GM19023 (cell line): Measurements from ENCODE around the gene FBXO36.
"Not testable (repeated sequence)": the region's sequence is repeated elsewhere in the genome, so short reads cannot be mapped to it uniquely, and the experiment has no call there.

Experiments
- ATAC-seq: cut with Tn5 transposase; IDR thresholded peaks from one replicate; pipeline ENCODE4 v1.9.1; 2021; ENCODE audit warnings: mild to moderate bottlenecking, moderate library complexity; ENCODE audit not compliant: unreplicated experiment

The FBXO36 gene

DNA sequence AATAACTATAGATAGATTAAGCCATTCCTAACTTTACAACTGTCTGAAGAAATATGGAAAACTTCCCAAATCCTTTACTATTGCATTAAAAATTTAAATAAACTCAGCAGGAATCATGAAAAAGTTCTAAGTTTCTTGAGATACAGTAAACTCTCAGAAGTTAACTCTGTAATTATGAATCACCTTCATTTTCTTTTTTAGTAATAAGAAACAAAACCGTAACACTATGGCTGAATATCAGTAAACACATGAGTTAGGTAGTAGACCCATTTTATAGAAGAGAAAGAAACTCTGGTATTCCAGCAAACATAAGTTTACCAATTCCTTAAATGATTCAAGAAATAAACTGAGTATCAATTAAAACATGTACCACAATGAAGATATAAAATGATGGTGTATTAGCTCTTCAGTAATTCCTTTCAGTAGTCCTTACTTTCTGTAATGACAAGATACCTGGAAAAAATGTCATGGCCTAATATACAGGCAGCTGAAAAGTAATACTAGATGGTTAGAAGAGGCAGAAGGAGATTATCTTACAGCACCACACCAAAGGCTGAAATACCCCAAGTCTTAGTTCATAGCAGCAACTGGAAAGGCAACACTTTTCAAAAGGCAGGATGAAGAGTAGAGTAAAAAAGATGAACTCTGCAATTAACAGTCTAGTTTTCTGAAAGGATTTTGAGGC, 12.0 kb upstream of the FBXO36 start:
- peak; percentile 15 for ATAC-seq

DNA sequence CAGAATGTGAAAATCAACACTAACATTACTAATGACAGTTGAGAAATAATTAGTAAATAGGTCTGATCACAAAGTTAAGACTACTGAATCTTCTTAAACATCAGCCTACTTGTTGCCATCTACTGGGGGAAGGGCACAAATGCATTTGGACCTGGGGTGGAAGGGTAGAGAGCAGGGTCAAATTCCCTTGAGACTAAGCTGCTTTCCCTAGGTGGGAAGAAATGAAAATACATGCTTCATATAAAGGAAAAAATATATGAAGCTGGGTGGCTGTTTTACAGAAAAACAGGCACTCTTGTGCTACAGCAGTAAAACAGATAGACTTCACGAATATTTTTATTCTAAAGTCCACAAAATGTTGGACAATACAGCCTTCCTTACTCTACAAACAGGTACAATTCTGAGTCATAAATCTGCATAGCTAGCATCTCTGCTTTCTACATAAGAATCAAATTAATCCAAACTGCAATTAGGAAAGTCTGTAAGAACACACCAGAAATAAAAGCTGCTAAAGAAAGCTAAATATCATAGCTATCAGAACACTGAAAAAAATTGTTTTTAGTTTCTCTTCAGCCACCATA, 11.4 kb upstream of the FBXO36 start:
- ATAC-seq, result peak; percentile 68

DNA sequence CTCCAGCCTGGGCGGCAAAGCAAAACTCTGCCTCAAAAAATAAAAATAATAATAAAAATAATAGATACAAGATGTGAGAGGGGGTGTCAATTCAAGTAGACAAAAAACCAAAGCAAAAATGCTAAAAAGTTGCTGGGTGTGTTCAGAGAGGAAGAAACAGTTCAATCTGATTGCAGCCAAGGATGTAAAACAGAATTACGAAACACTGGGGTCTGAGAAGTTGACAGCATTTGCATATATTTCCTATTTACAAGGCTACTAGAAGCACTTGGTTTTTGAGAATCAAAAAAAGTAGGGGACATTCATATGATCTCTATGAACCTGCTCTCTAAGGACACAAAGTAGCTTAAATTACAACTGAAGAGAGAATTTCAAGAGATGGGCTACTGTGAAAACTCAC, 8.1 kb upstream of the FBXO36 start:
- no peak for ATAC-seq

DNA sequence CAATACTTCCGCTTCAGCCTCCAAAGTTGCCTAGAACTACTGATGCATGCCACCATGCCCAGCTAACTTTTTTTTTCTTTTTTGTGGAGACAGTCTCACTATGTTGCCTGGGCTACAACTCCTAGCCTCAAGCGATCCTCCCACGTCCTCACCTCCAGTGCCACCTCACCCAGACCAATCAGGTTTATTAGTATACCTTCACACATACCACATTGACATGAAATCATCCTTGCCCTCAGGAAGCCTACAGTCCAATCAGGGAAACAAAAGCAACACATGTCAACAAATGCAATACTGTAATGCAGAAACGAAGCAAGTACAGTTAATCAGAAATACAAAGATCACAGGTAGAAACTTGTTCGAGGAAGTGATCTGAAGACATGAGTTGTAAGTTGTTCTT, 4.5 kb upstream of the FBXO36 start:
- ATAC-seq, result no peak

DNA sequence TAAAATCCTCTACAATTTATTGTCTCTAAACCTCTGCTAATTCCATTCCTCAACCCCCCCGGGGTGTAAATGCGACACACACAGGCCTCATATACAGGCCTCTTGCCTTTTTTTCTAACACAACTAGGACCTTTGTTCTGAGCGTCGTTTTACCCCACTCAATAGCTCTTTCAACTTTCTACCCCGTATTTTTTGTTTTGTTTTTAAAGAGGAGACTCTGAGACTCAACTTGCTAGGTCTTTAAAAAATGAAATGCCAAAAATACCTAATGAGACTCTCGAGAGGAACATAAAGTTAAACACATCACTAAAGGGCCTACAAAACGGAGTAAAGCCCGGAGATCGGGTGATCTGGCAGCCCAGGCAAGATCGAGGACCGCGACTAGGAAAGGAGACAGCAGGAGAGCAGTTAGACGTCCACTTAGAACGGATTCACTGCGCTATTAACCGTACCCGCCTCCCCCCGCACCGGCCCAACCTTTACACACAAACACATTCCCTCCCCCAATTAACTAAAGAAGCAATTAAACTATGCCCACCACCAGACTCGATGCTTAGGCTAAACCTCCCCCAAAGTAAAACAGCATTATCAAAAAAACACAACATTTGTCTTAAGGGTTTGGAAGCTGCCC, 2.2 kb upstream of the FBXO36 start:
- no peak for ATAC-seq

DNA sequence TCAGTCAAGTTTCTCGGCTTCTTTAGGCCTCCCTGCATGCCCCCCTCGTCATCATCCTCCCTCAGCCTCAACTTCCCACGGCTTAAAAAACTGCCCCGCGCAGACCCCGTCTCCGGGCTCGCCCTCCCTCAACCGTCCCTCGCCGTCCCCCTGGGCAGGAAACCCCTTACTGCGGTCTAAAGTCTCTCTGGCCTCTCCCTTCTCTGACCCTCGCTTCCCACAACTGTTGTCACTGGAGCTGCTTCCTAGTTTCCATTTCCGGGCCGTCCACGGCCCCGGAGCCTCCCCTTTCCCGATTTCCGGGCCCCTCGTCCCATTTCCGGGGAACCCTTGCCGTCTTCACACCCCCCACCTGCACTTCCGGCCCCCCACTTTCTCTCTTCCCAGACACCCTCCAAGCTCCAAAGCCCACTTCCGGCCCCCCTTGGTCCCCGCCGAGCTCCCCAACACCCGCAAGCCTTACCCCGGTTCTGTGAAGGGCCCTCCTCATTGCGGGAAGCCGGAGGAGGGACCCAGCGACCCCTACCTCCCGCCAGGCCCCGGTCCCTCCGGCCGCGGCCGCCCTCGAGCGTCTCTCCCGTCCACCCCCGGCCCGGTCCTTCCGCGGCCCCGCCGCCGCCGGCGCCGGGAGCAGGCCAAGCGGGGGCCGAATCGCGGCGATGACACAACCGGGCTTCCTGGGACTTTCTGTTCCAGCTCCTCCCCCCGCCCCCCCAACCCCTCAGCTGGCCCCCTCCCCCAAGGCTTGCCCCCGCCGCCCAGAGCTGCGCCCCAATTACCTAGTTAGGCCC, 1.0 kb upstream of the FBXO36 start:
- peak; percentile 28 for ATAC-seq

DNA sequence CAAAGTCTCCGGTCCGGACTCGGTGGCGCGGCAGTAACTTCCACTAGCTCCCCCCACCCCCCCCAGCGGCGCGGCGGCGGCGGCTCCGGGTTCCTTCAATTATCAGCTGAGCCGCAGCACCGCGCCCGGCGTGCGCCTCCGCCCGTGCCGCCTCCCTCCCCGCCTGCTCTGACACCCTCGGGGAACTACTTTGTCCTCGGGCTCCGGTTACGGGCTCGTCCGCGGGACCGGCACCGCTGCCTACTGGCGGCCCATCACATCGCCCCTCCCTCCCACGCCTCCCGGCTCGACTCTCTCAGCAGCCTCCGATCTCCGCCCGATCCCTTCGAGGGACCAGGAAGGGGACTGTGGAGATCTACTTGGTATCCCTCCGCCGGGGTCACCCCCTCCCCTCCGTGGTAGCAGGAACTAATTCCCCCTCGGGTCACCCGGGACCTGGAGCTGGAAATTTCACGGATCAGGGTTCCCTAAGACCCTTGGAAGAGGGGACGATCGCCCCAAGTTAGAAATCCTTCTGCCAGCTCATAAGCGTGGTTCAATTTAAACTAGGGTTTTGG, 333 bp upstream of the FBXO36 start, which contains the start of gene TRIP12:
TSS of gene TRIP12 (minus strand) at position 118 of the 557 bp plus-strand sequence. CDS start 41,930 bp downstream, outside the sequence.
- ATAC-seq, result peak; percentile 71

DNA sequence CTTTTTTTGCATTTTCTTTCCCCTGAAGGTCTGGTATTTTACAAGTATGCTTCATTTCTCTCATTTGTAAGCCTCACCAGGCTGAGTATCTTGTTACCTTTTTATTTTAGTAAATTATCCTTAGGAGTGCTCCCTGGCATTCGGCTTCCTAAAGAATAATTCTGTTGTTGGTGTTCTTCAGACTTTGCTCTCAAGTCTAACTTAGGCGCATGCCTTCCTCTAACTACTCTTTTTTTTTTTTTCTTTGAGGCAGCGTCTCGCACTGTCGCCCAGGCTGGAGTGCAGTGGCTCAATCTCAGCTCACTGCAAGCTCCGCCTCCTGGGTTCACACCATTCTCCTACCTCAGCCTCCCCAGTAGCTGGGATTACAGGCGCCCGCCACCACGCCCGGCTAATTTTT, 2.2 kb downstream of the FBXO36 start:
- not testable (repeated sequence) for ATAC-seq

DNA sequence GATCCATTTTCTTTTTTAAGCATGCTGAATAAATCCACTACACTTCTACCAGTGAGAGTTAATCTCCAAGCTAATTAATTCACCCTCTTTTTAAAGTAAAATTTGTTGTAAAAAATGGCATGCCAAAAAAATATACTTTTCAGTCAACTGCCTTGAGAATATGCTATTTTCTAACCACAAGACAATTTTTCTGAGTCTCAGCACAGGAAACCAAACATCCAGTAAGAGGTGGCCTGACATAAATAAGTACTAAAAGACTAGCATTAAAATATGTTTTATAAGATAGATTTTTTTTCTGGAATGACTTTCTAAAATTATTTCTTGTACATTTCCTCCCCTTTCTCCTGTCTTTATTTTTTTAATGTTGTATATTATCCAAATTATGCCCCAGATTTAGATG, 2.9 kb downstream of the FBXO36 start:
- no peak for ATAC-seq

DNA sequence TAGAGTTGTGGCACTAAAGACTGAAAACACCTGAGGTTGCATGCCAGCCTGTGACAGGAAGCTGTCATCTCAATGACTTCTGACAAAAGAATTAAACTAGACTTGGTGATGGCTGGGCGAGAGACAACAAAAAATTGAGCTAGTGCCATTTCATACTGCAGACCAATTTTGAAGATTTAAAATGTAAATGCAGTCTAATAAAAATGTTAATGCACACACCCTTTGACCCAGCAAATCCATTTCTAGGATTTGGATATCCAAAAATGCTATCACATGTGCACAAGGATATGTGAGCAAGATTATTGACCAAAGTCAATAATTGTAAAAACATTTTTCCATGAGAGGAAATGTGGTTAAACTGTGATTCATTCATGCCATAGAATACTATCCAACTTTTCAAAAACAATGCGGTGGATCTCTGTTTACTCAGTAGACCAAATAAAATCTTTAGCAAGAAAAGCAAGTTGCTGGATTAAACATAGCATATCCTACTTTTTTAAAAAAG, 5.6 kb downstream of the FBXO36 start:
- ATAC-seq, result no peak

DNA sequence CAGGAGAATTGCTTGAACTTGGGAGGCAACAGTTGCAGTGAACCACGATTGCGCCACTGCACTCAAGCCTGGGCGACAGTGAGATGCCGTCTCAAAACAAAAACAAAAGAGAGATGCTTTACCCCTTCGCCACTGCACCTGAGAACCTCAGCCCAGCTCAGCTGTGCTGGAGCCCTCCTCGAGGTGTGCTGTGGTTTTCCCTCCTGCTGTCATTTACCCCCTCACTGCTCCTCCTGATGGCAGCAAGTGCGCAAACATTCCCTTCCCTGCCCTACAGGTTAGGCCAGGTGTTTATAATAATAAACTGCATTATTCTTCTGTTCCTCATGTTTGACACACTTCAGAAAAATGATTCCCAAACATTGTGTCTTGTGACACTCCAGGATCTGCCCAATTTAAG, 8.4 kb downstream of the FBXO36 start:
- no peak for ATAC-seq

DNA sequence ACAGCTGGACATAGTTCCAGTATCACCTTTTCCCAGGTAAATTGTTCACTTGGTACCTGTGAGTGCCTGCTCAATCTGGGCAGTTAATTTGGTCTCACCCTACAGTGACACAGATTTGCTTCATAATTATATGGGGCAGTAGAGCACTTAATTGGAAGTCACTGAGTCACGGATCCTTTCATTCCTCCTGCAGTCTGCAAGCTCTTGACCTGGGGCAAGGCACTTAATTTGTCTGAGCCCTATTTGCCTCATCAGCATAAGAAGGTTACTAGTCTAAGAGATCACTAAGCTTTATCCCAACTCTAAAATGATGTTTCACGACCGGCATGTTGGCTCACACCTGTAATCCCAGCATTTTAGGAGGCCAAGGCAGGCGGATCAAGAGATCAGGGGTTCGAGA, 8.9 kb downstream of the FBXO36 start:
- no peak for ATAC-seq

DNA sequence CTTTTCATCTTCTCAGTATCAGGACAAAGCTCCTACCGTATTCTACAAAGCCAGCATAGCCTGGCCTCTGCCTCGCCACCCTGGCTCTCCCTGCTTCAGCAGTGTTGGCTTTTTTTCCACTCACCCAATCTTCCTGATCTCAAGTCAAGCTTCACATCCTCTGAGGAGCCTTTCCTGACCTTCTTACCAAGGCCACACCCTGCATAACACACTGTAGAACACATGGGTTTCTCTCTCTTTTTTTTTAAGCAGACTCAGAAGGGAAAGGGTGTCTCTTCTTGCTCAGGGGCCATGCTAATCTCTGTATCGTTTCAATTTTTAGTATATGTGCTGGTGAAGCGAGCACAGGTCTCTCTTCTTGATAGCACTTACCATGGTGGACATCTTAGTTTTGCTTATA, 15.2 kb downstream of the FBXO36 start:
- no peak for ATAC-seq

DNA sequence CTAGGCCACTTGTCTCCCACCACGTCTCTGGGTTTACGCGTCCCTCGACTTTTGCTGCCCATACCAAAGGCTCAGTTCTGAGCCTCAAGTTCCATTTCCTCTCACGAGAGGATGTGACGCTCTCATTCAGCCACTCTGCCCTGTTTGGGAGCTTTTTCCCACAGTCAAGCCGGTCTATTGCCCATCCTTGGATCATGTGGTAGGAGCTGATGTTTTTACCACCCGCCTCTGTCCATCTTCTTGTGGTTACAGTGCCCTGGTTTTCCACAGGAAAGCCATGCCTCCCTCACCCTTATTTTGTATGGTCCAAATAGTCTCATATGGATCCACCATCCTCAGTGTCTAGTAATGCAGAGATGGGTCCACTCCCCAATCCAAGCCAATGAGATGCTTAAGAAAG, 20.4 kb downstream of the FBXO36 start:
- ATAC-seq, result no peak

DNA sequence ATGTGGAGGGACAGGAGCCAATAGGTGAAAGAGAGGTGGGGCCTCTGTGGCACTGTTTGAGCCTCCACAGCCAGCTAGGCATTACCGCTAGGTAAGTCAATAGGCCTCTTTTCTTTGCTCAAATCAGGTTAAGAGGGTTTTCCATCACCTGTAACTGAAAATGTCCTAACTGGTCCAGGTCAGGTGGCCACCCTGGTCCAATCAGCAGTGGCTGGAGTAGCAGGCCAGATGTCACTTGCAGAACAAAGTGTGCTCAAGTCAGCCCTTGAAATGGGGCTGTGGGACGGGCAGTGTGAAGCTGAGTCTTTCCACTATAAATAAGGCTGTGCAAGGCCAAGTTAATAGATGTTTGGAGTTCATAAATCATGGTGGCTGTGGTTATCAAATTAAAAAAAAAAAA, 20.9 kb downstream of the FBXO36 start:
- no peak for ATAC-seq

DNA sequence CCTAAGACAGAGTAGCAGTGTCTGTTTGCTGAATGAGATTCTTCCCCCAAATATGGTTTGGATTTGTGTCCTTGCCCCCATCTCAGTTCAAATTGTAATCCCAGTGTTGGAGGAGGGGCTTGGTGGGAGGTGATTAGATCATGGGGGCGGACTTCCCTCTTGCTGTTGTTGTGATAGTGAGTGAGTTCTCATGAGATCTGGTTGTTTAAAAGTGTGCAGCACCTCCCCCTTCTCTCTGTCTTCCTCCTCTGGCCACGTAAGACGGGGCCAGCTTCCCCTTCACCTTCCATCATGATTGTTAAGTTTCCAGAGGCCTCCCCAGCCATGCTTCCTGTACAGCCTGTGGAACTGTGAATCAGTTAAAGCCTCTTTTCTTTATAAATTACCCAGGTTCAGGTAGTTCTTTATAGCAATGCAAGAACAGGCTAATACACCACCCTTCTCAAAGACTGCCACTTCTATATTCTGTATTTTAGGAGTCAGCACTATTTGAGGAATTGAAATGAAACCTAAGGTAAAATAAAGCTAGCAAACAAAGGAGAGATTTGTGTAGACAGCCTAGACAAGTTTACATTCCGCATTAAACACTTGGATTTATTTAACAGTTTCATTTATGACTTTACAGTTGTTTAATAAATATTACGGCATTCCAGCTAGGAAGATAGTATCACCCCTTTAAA, 21.6 kb downstream of the FBXO36 start:
- no peak for ATAC-seq

DNA sequence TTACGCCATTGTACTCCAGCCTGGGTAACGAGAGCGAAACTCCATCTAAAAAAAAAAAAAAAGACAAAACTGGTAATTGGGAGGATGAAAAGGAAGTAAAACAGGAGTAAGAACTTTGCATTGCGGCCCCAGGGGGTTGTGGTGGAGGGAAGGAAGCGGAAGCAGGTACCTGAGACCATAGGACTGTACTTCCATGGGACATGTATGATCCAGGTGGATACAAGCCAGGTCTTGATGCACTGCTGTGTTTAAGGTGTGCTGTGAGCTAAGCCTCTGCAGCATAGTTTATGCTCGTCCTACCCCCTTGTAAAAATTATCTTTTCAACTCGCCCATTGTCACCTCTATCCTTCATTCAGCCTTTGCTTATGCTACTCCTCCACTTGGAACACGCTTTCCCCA, 23.7 kb downstream of the FBXO36 start:
- ATAC-seq, result no peak

DNA sequence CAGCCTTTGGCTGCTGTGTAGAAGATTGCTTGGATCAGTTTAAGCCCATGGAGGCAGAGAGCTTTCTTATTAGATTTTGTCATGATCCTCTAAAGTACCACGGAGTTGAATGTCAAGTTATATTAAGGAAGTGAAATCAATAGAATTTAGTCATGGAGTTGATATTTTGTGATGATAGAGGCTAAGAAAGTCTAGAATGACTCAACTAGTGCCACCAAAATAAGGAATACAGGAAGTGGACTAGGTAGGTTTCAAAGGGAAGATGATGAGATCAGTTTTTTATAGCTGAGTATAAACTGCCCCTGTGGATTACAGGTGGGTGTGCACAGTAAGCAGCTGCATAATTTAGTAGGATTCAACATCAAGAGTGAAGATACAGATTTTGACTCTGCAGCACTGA, 25.2 kb downstream of the FBXO36 start:
- no peak for ATAC-seq

DNA sequence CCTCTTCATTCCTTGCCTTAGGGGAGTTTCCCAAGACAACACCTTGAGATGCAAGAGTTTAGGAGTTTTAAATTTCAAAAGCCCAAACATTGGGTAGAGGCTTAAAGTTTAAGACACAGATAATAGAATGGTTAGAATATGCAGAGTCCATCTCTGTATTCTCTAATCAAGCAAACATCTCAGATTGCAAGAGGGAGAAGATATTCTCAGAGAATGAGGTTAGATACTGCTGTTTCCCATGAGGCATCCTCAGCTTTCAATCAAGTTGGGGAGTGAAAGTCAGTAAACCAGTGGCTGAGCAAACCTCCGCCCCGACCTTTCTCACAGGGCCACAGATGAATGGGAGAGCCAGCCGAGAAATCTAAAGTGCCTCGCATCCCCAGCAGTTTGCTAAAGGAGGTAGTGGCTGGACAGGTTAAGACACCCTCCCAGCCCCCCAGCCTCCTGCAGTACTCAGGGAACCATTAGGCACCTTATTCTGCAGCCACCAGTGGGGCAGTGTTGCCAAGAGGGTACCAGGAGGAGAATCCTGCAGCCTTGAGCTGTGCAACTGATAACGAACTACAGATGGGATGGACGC, 30.0 kb downstream of the FBXO36 start:
- no peak for ATAC-seq

DNA sequence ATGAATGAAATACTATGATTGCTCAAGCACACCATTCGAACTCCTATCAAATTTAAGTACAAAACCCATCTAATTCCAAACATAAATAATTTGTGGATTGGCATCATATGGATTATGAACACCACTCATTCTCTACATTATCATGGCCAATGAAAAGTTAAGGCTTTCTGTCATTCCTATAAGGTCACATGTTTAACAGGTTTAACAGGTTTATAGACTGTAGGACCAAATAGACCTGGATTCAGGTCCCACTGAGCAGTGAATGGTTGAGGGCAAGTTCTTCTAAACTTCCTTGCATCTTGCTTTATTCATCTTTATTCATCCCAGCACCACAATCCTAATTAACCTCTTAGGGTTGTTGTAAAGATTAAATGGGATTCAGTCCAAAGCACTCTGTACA, 33.4 kb downstream of the FBXO36 start:
- no peak for ATAC-seq
